ENCODE results near the gene TREH.
A peak's percentile ranks its signal among the peaks of the same experiment; 100 is the strongest.
"Not testable (repeated sequence)": the region's sequence is repeated elsewhere in the genome, so short reads cannot be mapped to it uniquely, and the experiment has no call there.

The TREH gene

DNA sequence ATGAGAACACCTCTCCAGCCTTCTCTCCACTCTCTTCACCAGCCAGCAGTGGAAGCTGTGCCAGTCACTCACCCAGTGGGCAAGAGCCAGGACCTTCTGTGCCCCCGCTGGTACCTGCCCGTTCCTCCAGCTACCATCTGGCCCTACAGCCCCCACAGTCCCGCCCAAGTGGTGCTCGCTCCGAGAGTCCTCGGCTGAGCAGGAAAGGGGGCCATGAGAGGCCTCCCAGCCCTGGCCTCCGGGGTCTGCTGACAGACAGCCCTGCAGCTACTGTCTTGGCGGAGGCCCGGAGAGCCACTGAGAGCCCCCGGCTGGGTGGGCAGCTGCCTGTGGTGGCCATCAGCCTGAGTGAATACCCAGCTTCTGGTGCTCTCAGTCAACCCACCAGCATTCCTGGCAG is 51.9 kb downstream of the TREH start:
- no peak for DNase-seq

DNA sequence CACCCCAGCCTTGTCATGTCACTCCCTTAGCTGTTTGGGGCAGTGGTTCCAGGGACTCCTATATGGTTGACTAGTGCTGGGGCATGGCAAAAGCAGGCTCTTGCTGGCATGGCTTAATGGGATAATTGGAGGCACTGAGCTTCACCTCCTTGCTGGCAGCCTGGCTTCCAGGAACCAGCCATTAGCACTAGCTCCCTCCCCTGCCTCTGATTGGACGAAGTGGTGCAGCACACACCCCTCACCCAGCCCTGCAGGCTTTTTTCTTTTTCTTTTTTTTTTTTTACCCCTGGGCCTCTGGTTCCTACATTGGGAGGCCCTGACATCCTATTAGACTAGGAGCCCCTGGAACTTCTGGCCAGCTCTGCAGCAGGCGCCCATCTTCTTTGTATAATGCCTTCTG is 53.5 kb downstream of the TREH start:
- DNase-seq, result no peak

DNA sequence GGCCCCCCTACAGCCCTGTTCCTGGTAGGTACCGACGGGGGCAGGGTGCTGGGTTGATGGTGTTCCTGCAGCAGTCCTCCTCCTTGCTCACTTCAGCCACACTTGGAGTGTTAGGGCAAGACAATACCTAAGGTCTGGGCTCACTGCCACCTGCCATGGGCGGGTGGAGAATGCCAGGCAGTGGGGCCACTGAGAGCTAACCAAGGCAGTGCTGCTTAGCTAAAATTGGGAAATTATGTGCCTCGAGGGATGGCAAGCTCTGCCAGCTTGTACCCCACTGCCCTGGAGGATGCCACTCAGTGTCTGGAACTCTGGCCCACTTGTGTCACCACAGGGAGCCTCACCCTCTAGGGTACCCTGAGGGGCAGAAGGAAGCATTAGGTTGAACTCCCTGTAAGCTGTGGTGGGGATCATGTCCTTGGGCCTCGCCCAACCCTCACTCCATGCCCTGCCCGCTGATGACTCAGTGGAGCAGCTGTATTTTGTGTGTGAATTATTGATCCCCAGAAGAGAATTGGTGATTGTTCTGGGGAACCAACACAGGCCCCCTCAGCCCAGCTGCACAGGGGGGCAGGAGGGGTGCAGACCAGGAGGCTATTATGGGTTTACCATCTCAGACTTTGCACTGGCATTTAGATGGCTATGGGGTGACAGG is 54.3 kb downstream of the TREH start:
- no peak for DNase-seq

DNA sequence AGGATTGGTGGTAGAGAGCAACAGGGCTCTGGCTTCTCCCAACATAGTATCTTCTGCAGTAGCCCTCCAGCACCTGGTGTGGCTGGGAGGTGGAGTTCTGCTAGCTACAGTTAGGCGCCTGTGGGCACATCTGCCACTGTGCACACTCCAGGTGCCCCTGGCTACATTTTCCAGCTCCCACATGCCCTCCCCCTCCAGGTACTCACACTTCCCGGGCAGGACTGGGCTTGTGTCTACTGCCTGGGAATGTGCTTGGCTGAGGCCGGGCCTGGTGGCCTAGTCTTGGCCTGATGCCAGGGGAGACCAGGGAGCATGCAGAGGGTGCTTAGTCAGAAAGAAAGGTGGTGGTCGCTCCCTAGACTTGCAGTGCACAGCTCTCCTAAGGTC is 56.2 kb downstream of the TREH start:
- DNase-seq, result no peak

DNA sequence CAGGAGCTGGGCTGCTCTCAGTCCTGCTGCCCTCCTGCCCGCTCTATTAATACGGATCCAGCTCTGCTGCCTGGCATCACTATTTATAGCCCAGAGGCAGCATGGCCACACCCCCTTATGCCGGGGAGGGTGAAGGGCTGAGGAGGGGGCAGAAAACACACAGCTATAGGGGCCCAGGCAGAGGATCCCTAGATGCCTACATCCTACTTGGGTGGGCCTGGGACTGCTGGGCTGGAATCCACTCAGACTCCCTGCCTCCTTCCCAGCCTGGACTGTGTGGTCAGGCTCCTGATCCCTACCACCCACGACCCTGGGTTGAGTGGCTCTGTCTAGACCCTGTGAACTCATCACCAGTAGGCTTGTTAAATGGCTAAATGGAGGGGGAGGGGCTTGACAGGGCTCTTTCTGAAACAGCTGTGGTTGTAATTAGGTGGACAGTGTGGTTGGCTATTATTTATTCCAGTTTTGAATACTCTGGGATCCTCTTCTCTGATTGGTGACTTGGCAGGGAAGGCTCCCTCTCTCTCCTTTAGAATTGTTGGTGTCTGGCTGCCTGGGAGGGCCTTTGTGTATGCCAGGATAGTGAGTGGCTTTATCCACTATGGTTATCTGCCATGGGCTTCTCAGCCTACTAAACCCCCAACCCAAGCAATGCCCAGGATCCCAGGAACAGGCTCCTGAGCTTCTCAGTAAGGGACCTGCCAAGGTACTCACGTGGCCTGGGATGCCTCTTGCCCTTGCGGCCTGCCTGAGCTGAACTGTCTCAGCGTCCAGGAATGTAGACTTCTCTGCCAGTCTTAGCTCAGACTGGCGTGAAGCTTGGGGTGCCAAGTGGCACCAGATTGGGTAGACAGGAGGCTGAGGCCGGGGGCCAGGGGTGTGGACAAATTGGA is 56.8 kb downstream of the TREH start:
- no peak for DNase-seq

DNA sequence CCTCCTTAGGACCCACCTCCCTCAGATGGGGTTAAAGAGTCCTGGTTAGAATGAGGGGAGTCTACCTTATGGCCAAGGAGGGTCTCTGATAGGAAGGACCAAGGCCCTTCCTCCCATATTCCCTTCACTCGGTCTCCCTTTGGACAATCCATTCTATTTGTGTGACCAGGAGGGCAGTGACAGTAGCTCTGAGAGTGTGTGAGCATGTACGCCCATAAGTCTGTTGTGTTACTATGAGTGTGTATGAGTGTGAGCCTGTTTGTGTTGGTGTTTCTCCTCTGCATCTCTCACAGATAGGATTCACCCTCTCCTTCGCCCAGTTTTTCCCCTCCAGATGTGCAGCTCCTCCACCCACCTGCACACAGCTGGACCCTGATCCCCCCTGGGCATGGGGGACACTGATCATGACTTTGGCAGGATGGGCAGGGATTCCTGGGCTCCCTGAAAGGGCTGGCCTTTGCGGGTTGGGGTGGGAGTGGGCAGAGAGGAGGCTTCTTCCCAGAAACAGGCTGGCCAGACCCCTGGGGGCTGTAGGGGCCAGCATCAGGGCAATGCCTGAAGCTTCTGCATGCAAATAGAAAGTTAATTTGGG is 57.6 kb downstream of the TREH start:
- no peak for DNase-seq

DNA sequence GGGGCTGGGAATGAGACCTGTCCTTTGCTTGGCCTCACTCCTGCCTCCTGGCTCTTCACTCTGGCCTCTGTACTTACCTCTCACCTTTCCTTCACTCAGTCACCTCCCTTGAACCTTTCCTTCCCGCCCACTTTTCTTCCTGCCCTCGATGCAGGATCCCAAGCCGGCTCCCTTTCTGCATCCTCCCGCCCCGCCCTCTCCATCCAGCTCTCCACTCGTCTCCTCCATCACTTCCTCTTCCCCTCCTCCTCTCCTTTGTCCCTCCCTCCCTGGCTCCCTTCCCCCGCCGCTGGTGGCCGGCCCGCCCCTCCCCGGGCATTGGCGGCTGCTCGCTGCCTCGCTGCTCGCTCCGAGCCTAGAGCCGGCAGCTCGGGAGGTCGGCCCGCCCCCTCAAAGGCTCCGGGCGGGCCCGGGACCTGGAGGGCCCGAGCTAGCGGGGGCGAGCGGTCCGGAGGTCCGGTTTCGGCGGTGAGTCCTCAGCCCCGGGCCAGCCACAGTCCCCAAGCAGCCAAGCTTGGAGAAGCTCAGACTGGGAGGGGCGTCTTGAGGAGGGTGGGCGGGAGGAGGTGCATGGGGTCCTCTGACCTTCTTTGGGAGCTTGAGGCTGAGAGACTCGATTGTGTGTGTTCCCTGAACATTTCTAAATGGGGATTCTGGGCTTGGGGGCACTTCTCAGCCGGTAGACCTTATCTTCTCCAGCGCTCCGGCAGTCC is 58.2 kb downstream of the TREH start:
- no peak for DNase-seq

DNA sequence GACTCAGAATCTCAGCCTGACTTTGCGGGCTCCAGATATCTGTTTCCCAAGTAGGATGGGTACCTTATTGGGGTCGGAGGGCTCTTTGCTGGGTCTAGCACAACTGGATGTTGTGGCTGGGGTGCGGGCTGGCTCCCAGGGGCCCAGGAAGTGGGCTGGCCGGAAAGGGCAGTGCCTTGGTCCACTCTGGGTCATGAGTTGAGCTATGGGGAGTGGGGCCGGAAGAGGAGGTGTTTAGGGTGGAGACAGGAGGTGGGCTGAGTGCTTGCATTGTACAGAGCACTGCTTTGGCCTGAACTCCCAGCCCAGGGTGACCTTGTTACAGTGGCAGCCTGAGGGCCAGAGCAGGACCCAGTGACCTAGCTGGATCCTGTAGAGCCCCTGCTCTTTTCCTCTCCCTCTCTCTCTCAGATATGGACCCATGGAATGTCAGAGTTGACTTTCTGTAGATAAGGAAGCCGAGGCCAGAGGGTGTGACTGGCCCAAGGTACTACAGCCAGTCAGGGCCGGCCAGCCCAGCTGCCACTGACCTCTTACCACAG is 58.9 kb downstream of the TREH start:
- no peak for DNase-seq

DNA sequence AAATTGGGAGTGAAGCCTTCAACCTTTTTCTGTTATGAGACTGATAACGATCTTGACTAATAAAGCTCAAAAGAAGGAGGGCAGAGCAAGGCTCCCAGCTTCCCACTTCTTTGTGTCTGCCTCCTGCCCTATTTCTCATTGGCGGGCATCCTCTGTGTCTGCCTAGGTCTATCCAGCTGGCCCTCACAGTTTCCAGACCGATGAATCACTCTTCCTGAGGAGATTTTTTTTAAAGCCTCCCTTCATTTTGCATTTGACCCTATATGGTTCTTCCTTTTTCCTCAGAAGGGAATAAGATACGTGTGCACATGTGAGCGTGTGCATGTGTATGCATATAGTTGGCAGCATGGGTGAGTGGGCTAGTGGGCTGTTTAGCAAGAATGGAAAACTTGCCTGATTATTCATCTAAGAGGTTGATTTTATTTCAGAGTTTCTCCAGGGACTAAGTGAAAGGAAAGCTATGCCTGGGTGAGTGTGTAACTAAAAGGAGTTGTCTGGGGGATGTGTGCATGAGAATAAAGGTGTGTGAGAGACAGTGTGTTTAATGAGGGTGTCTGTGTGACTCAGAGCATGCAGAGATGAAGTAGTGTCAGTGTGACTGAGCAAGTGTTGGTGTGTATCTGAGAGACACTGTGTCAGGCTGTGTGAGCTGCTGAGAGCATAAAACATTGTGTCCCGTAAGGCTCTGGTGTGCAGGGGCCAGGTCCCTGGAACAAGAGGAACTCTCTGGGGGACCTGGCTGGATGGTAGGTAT is 59.8 kb downstream of the TREH start:
- no peak for DNase-seq

DNA sequence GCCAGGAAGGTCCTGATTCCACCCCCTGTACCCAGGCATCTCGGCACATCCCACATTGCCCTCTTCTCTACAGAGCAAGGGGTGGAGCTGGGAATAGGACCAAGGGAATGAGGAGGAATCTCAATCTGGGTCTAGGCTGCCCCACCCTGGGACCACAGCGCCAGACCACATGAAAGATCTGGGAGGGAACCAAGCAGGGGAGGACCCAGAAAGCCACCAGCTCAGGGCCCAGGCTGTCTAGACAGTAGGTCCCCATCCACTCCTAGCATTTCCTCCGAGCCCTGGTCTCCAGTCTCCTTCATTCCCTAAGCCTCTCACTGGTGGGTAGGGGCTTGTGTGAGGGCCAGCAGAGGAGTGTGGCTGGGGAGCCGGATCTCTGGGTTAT is 60.5 kb downstream of the TREH start:
- DNase-seq, result no peak

DNA sequence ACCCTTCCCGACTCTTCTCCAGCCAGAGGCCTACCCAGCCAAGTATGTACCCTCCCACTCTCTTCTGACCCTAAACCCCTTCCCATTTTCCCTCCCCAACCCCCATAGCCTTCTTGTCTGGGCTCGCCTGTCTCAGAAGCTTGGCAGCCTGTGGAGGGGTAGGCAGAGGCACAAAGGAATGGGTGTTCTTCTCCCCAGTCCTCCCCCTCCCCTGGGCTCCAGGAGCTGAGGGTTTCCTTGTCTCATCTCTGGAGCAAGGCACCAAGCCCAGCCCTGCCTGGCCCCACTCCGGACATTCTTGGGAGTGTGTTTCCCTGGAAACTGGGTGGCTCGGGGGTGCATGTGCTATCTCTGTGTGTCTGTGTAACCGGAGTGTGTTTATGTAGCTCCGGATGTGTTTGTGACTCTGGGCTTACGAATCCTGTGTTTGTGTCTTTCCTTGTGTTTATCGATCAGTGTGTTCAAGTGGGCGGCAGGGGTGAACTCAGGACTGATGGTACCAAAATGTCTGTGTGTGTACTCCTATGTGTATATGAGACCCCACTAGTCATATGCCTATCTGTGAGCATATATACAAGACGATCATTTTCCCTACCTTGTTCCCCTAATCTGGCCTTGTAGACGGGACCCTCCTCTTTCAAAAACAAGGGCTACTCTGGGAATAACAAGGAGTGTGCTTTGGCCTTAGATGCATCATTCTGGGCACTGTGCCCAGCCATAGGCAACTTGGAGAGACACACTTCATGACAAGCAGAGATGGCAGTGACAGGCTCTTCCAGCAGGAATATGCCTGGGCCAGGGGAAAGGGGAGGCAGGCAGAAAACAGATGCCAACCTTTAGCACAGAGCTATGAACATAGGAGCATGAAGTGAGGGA is 61.1 kb downstream of the TREH start:
- no peak for DNase-seq

DNA sequence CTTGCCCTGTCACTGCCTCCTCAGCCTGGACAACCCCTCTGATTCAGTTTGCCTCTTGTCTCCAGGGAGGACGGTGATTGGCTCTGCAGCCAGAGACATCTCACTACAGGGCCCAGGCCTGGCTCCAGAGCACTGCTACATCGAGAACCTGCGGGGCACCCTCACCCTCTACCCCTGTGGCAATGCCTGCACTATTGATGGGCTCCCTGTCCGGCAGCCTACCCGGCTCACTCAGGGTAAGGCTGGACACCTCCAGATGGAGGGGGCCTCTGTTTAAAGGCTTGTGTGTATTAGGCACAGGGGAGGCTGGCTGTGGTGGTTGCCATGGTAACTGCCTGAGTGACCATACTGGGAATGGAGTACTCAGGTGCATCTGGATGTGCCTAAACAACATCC is 63.5 kb downstream of the TREH start:
- no peak for DNase-seq

DNA sequence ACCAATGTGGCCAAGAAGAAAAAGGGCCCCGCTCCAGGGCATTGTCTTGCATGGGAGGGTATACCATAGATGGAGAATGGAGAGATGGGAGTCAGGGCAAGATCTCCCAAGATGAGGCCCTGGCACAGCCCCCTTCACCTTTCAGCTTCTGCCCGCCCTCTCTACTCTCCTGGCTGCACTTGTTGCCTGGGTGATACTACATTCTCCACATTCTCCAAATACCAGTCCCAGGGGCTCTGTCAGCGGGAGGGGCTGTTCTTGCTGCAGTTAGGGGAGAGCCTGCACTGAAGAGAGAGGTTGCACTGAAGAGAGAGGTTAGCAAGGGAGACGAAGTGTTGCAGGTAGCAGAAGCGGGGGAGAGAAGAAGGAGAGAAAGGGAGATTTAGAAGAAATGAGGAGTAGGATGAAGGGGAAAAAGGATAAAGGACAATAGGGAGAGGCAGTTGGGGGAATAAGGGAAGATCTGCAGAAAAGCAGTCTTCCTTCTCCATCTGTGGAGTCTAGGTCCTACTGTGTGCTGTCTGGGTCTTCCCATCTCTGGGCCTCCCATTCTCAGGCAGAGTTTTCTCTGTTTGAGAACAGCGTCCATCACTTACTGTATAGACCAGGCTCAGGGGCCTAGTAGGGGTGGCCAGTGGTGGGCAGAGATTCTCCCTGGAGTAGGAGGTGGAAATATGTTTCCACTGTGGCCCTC is 64.0 kb downstream of the TREH start:
- no peak for DNase-seq

DNA sequence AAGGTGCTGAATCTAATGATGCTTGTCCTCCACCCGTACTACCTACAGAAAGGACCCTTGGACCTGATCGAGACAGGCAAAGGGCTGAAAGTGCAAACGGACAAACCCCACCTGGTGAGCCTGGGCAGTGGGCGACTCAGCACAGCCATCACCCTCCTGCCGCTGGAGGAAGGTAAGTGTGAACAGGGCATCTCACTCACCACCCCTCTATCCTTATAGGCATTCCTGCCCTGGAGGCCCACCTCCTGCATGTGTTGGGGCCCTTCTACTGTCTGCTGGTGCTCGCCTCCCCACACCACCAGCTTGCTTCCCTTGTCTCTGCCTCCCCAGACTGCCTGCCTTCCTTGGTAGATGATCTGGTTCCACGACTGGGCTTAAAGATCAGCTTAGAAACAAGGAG is 64.9 kb downstream of the TREH start:
- DNase-seq, result no peak

DNA sequence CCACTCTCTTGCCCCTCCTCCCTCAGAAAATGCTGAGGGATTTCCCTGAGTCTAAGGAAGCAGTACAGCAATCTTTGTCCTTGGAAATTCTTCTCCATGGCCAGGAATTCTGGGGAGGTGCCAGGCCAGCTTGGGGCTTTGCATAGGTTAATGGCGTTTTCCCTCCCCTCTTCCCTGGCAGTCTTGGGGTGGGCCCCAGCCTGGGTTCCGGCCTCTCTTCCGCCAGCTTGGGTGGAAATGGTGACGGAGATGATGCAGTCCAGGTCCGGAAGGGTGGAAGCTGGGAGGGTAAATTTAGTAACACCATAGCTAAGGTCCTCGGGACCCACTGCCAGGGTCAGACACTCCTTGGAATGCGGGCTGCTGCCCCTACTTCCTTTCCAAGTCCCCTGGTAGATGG is 67.1 kb downstream of the TREH start:
- DNase-seq, result no peak

DNA sequence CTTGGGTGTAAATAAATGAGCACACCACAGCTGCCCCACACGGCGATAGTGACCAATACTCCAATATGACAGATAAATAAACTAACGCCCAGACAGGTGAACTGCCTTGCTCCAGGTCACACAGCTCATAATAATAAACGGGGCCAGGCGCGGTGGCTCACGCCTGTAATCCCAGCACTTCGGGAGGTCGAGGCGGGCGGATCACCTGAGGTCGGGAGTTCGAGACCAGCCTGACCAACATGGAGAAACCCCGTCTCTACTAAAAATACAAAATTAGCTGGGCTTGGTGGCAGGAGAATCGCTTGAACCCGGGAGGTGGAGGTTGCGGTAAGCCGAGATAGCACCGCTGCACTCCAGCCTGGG is 68.0 kb downstream of the TREH start:
- not testable (repeated sequence) for DNase-seq

DNA sequence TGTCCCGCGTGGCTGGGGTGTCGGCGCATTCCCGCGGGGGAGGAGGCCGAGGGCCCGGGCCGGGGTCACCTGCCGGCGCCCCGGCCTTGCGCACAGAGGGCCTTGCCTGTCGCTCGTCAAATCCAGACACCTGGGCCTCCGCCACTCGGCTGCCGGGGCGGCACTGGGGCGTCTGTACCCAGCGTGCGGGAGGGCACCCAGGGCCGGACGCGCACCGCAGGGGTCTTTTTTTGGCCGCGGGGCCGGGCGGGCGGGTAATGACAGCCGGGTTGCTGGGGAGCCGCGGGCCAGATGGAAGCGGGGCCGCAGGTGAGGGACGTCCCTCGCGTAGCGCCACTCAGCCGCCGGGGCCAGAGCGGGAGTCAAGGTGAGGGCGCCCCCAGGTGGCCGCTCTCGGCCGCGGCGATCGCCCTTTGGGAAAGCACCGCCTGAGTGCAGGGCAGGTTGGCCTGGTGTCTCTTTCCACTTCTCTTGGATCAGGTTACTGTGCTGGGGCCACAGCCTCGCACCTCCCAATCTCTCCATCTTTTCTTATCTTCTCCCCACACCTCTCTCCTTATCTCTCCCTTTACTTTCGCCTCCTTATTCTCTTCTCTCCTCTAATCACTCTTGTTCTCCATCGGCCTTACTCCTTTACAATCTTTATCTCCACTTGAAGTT is 68.5 kb downstream of the TREH start:
- DNase-seq, result peak; percentile 81

DNA sequence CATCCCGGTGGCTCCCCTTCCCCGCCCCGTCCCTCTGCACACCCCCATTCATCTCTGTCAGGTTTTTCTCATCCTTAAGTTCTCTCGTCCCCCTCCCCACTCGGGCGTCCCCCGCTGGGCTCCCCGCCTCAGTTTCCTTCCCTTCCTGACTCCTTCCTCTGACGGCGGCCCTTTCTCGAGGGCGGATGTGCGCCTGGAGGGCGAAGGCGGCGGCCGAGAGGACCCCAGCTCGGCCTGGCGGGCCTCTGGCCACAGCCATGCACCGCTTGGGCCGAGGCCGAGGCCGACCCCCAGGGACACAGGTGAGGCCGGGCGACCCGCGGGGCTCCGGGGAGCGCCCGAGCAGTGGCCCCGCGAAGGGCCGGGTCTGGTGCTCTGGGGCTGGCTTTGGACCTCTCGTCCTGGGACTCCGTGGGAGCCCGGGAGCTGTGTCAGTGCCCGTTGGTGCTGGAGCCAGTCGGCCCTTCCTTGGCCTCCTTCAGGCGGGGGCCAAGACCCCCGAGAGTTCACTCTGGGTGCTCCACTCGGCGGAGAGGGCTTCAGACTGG is 69.2 kb downstream of the TREH start:
- DNase-seq, result no peak

DNA sequence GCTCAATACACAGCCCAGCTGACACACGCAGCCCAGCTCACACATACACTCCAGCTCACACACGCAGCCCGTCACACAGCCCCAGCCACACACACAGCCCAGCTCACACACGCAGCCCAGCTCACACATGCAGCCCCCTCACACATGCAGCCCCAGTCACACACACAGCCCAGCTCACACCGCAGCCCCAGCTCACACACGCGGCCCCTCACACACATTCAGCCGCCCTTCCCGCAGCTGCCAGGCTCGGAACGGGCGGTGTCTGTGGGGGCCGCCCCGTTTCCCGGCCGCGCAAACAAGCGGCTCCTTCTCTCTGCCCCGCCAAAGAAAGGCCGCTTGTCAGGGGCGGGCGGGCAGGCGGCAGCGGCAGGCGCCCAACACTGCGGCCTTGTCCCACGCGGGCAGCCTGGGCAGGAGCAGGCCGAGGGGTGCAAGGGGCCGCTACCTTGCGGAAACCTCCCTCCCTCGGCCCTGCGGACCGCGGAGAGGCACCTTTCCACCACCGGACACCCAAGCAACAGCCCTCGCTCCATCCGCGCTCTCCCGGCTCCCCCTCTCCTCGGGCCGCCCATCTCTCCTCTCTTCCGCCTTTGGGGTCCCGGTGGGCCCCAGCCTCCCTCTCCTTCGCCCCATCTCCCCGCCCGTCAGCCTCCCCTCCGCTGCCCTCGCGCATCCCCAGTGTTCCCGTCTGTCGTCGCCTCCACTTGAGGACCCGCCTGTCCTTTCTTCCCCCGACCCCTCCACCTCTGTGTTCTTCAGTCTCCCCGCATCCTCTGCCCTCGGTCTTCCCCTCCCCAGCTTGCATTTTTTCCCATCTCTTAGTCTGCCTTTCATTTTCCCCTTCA is 69.8 kb downstream of the TREH start:
- DNase-seq, result peak; percentile 30

Data from CD4-positive, alpha-beta T cell treated with Interleukin-15 for 1 hour (primary cell).